ENCODE measurements around the gene CGAS.

GRCh38 chr6:73395875-73396274 lies 56.2 kb downstream of the CGAS start:
- TF ChIP-seq EZH2phosphoT487 (IDR thresholded peaks at IDR 0.05; ENCODE audit: unreplicated experiment) (no peak), CTCF (conservative IDR thresholded peaks at IDR 0.05; ENCODE audit: low read depth in 2 of 2) (no peak)

Data from GM23338 (cell line).